Activated CD8-positive, alpha-beta memory T cell treated with anti-CD3 and anti-CD28 coated beads for 24 hours (primary cell): ENCODE results near the gene CCDC81.
"Not testable (repeated sequence)": the region's sequence is repeated elsewhere in the genome, so short reads cannot be mapped to it uniquely, and the experiment has no call there.

ENCODE experiments used
- DNase-seq: peaks from one replicate; pipeline ENCODE4 v3.0.0-alpha.2; 2020

CCDC81 gene

GRCh38 chr11:86374586-86374985 lies at the start of gene CCDC81:
TSS of gene CCDC81 (plus strand) at chr11:86374887. CDS start at chr11:86375164, 277 bp downstream.
- DNase-seq: no peak

DNA sequence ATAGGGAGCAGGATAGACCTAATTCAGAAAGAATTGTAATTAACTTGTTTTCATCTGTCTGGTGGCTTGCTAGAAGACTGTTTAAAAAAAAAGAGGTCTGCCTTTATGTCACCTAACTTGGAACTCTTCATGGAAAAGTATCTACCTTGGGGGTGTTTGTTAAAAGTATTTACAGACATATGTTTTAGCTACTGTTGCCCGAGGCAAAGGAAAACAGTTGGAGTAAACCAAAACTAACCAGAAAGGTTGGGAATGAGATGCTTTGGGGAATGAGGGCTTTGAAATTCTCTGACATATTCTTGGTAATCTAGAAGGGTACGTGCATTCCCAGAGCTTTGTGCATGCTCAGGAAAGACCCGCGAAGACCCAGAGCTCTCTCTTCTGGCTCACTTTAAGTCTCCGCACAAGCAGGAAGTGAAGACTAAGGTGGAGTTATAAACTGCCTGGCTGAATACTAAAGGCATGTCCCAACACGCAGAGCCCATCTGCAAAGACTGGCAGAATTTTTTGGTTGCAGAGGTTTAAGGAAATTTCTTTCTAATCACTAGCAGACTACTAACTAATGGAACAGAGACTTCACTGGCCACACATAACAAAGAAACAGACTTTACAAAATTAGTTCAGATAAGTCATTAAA lies 39.4 kb upstream of the CCDC81 start:
- no peak for DNase-seq

DNA sequence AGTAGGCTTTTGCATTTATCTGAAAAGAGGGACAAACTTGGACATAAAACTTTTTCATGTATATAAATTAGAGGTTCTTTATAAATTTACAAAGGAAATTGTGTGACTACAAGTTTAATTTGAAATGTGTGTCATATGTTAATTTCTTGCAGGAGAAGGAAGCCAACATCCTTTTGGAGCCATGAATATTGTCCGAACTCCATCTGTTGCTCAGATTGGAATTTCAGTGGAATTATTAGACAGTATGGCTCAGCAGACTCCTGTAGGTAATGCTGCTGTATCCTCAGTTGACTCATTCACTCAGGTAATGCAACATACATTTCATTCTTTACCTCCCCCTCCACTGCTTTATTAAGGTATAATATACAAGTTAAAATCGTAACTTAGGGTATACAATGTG lies 37.5 kb upstream of the CCDC81 start:
- no peak for DNase-seq

DNA sequence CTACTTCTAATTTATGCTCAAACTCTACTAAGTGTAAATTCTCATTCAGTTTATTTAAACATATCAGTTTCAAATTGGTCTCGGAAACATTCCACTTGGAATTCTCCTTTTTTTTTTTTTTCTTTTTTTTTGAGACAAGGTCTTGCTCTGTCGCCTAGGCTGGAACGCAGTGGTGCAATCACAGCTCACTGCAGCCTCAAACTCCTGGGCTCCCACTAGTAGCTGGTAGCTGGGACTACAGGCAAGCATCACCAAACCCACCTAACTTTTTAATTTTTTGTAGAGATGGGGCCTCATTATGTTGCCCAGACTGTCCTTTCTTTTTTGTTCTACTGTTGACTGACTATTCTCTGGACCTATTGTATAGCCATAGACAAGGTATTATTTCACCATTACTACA lies 33.3 kb upstream of the CCDC81 start:
- DNase-seq: no peak

DNA sequence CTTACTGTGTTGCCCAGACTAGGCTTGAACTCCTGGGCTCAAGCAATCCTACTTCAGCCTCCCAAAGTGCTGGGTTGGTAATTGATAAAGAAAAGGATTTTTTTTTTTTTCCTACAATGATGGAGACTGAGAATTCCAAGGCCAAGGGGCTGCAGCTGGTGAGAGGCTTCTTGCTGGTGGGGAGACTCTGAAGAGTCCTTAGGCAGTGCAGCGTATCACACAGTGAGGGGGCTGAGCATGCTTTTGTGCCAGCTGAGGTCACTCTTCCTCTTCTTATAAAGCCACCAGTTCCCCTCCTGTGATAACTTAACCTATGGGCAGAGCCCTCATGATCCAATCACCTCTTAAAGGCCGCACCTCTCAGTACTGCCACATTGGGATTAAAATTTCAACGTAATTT lies 28.2 kb upstream of the CCDC81 start:
- no peak for DNase-seq

DNA sequence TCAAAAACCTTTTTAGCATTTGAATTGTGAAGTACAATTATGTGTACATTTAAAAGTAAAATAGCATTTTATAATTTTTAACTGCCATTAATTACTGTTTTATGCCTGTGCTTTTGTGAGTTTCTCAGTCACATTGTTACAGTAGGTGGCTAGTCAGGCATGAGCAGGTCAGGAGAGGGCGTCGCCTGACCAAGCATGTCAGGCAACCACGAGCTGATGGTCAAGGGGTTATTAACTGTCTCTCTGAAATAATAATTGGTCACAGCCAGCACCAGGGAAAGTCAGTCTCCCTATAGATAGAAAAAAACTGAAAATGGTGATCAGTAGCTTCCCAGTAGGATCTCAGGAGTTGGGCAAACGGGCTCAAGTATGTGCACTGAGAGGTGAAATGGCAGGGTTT lies 19.4 kb upstream of the CCDC81 start:
- no peak for DNase-seq

GRCh38 chr11:86357412-86357811 lies 17.3 kb upstream of the CCDC81 start:
- DNase-seq: not testable (repeated sequence)

GRCh38 chr11:86358720-86359119 lies 16.0 kb upstream of the CCDC81 start:
- no peak for DNase-seq

DNA sequence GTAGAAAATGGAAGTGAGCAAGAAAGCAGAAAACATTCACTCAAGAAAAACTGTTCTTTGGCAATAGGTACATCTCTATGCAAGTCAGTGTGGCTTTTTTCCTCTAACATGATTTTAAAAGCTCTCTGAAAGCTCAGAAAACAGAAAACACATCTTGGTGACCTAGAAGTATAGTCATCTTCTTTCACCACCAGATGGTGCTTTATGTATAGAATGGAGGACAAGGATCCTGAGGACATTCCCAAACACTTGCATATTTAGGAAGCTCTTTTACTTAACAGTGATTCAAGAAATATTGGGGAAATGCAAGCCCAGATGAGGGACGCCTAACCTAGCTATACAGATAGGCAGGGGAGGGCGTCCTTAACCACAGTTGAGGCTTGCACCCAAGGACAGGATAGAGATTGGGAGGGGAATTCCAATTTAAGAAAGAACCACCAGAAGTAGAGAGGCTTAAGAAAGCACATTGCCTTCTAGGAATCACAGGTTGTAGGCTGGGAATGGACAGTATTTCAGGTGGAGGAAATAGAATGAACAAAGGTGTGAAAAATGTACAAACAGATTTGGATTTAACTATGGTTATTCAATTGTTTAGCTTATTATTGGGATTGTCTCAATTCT lies 13.8 kb upstream of the CCDC81 start:
- DNase-seq: no peak

- no peak for DNase-seq
Observed at GRCh38 chr11:86363424-86363823, 11.3 kb upstream of the CCDC81 start.

DNA sequence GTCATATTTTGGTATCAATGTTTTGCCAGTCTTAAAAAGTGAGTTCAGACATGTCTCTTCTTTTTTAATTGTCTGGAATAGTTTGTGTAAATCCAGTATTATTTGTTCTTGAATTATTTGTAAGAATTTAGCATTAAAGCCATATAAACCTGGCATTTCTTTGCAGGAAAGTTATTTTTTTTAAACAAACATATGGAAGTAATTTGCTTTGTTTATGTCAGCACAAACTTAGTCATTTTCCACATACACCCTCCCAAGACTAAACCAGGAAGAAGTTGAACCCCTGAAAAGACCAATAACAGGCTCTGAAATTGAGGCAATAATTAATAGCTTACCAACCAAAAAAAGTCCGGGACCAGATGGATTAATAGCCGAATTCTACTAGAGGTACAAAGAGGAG lies 9.1 kb upstream of the CCDC81 start:
- DNase-seq: no peak

GRCh38 chr11:86369668-86370067 lies 5.0 kb upstream of the CCDC81 start:
- no peak for DNase-seq

DNA sequence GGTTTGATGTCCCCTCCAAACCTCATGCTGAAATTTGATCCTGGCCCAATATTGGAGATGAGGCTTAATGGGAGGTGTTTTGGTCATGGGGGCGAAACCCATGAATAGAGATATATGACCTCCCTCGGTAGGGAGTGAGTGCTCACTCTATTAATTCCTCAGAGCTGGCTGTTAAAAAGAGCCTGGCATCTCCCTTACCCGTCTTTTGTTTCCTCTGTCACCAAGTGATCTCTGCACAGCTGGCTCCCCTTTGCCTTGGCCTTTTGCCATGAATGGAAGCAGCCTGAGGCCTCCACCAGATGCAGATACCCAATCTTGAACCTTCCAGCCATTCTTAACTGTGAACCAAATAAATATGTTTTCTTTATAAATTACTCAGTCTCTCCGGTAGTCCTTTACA lies 4.5 kb upstream of the CCDC81 start:
- no peak for DNase-seq

DNA sequence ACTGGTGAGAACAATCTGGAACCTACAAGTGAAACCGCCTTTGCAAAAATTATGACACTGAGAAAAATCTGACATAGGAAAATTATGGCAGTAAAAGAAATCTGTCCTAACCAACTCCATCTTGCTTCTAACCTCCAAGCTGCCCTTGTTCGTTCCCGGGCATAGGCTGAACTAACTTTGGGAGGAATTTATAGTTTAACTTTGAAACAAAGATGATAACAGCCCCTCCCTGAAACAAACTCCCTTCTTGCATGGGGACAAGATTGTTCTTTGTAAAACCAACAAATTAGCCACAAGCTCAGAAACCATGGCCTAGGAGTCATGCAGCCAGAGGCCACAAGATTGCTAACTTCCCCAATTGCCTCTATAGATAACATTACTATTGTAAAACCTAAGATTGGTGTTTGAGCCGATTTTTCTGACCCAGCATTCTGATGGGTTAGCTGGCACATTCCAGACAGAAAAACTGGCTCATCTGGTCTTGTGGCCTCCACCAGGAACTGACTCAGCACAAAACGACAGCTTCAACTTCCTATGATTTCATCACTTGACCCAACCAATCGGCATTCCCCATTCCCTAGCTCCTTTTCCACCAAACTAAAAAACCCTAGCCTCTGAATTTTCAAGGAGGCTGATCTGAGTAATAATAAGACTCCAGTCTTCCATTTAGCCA lies 3.6 kb upstream of the CCDC81 start:
- DNase-seq: no peak

DNA sequence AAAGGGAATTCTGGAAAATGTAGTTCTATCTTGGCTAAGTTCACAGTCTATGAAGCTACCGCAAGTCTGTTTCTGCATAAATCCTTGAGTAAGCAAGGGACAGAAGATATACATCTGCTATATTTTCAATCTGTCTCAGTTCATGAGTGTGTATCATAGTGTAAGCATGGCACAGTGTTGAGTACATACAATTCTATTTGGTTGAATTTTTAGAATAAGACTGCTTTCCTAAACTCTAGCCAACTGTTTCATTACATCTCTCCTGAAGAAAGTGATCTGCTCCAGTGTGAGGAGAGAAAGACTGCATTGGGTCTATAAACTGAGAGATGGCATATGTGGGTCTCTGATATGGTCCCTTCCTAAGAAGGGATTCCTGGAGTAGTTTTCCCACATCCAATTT lies 2.6 kb upstream of the CCDC81 start:
- DNase-seq: no peak

DNA sequence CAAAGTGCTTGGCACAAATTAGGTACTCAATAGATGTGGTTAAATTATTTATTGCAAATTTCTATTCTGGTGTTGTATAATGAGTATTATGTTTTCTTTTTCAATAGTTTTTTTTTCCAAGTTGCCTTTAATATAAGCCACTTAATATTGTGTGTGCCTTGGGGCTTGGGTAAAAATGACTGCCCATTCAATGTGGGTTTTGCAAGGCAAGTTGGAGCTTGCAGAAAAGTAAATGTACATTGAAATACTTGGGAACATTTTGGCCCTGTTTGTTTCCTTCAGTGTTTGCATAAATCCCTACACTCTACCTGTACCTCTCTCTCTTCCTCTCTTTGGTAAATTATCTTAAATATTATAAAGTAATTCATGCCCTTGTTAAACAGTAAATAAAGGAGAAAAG lies 2.1 kb upstream of the CCDC81 start:
- no peak for DNase-seq

GRCh38 chr11:86374069-86374468 lies 618 bp upstream of the CCDC81 start:
- no peak for DNase-seq

GRCh38 chr11:86377972-86378371 lies 3.3 kb downstream of the CCDC81 start:
- no peak for DNase-seq

DNA sequence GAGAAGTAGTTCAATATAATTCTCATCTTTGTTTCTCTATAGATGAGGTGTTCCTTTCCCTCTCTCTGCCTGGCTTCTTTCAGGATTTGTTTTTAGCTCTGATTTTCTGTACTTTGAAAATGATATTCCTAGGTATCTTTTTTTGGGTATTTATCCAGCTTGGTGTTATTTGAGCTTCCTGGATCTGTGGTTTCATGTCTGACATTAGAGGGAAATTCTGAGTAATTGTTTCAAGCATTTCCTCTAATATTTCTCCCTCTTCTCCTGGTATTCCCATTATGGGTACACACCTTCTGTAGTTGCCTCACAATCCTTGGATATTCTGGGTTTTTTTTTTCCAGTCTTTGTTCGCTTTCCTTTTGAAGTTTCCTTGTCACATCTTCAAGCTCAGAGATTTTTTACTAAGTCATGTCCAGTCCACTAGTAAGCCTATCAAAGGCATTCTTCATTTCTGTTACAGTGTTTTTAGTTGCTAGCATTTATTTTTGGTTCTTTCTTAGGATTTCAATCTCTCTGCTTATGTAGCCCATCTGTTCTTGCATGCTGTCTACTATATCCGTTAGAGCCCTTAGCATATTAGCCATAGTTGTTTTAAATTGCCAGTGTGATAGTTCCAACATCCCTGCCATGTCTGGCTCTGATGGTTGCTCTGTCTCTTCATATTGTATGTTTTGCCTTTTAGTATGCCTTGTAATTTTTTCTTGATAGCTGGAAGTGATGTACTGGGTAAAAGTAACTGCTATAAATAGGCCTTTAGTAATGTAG lies 5.8 kb downstream of the CCDC81 start:
- no peak for DNase-seq

DNA sequence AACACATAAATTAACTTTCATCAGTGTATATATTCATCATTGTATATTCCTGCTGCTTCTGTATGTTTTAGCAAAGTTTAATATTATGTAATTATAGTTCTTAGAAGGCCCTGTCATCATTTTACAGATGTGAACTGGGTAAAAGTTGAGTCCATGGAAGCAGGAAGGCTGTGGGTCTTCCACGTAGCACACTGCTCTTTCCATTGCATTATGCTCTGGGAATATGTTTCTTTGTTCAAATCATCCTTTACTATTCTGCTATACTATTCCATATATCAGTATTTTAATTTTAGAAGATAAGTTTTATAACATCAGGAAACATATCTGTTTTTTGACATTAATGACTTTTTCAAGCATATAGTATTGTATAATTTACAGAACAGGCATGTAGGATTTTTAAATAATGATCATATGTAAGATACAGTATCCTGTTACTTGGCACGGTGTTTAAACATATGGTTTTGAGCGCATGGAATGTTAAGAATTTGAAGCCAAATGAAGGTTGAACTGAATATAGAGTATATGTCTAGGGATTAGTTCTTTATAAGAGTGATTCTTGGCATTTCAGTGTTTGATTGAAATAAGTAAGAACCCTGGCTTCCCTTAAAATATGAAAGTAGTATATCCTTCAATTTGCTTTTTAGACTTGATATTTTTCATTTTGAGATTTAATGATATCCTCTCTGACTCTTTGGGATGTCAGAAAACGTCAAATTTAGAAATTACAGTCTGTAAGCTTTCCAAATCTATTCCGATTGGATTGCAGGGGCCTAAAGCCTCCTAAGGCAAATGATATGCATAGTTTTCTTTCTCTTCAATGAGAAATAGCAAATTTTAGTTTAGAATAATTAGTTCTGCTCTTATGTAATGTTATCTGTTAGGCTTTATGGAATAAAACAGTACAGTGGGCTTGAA lies 8.6 kb downstream of the CCDC81 start:
- DNase-seq: no peak

- no peak for DNase-seq
Observed at GRCh38 chr11:86386283-86386682, 11.6 kb downstream of the CCDC81 start.

GRCh38 chr11:86386746-86387145 lies 12.1 kb downstream of the CCDC81 start:
- DNase-seq: no peak

- no peak for DNase-seq
Observed at GRCh38 chr11:86388198-86388597, 13.5 kb downstream of the CCDC81 start.
